Limb (tissue), 2 donors: ENCODE measurements around the gene DNAH7.
"Not testable (repeated sequence)": the region's sequence is repeated elsewhere in the genome, so short reads cannot be mapped to it uniquely, and the experiment has no call there.

ENCODE experiments used
- DNase-seq, 2 donors: peaks; one replicate each; pipeline ENCODE4 v3.0.0-alpha.2; 2016; ENCODE audit errors: extremely low spot score in 2 of 2

DNAH7 gene

GRCh38 chr2:195984923-195985726 lies 83.5 kb downstream of the DNAH7 start:
- DNase-seq, result no peak

DNA sequence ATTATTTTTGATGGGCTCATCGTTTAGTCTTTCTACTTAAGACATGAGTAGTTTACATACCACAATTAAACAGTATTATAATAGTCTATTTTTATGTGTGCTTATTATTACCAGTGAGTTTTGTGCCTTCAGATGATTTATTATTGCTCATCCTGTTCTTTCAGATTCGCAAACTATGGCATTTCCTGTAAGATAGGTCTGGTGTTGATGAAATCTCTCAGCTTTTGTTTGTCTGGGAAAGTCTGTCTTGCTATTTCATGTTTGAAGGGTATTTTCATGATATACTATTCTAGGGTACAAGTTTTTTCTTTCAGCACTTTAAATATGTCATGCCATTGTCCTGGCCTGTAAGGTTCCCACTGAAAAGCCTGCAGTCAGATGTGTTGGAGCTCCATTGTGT lies 101.3 kb downstream of the DNAH7 start:
- DNase-seq, result no peak

GRCh38 chr2:195961873-195962272 lies 106.8 kb downstream of the DNAH7 start:
- no peak for DNase-seq

DNA sequence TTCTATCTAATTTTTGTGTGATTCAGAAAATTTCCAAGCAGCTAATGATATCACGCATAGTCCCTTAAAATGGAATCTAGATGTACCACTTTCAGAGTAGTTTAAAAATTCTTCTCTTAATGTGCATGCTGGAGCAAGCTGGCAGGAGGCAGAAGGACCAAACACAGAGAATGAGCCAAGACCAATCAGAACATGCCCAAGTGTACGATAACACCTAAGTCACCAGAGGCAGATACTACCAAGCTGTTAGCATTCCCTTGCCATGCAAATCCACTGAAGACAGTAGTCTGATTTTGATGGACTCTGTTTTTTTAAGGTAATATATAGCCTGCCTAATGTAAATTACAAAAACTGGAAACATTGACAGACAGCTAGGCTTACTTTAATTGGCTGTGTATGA lies 109.3 kb downstream of the DNAH7 start:
- no peak for DNase-seq

GRCh38 chr2:195956725-195957124 lies 111.9 kb downstream of the DNAH7 start:
- DNase-seq, result no peak

GRCh38 chr2:195945056-195945455 lies 123.6 kb downstream of the DNAH7 start:
- DNase-seq, result no peak

DNA sequence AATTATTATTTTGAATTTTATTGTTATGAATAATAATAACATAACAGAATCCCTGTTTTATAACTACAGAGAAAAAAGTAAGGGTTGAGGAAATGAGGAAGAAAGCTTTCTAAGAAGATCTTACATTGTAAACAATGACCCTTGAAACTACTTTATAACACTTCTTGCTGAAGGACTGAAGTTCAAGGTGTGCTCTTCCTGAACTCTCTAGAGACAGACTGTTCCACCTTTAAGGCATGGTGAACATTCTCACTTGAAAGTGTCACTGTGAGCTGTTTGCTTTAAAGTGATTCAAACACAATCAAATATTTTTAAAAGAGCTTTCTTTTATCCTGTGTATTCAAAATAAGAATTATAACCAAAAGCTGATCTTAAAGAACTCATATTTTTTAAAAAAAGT lies 131.5 kb downstream of the DNAH7 start:
- DNase-seq, result no peak

DNA sequence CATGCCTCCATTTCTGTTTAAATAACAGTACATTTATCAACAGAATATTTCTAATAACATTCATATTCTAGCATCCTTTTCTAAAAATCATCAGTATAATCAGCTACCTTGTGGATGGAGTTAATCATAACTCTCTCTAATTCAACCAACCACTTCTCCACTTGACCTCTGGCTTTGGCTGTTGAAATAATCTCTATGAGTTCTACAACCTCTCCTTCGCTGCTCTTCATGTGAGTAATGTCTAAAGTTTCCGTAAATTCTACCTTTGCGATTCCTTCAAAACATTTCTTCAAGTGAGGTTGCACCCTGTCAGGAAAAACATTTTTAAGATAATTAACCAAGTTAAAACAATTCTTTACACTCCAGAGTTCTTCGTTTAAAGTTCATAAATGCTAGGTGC lies 134.2 kb downstream of the DNAH7 start:
- no peak for DNase-seq

DNA sequence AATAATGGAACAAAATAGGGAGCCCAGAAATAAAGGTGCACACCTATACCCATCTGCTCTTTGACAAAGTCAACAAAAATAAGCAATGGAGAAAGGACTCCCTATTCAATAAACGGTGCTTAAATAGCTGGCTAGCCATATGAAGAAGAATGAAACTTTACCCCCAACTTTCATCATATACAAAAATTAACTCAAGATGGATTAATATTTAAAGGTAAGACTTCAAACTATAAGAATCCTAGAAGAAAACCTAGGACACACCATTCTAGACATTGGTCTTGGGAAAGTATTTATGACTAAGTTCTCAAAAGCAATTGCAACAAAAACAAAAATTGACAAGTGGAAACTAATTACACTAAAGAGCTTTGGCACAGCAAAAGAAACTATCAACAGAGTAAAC lies 139.1 kb downstream of the DNAH7 start:
- DNase-seq, result no peak

DNA sequence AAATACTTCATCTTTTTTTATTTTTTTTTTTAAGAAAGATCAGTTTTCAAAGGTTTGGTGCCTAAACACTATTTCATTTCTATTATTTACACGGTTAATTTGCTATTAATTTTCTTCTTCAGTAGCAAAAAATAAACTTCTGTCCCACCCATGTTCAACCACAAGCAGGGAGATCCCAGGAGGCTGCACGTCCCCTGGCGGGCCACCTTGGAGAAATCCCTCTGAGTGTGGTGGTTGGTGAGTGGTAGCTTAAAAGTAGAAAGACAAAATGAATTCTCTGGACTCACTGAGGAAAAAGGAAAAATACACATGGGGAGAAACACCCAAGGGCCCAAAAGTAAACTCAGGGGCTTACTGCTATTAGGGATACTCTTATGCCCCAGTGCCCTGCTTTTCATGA lies 143.5 kb downstream of the DNAH7 start:
- no peak for DNase-seq

DNA sequence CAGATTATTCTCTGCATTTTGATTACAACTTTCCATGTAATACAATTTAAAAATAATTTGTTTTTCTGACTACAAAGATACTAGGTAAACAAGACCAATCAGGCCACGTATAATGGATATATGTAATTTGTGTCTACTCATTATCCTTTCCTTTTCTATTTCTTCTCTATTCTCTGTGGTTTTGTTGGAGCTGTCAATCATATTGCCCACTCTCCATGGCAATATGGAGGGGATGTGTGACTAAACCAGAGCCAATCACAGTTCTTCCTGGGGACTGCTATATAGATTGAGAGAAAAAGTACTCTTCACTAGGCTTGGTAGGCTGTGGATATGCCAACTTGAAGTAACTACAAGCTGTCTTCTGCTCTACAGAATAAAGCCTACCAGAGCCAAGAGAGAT lies 144.7 kb downstream of the DNAH7 start:
- no peak for DNase-seq

GRCh38 chr2:195917021-195917600 lies 151.5 kb downstream of the DNAH7 start:
- not testable (repeated sequence) for DNase-seq

GRCh38 chr2:195912079-195912478 lies 156.6 kb downstream of the DNAH7 start:
- DNase-seq, result no peak

- DNase-seq, result no peak
Measured at GRCh38 chr2:195910570-195910969, 158.1 kb downstream of the DNAH7 start.

- DNase-seq, result no peak
Measured at GRCh38 chr2:195909926-195910325, 158.7 kb downstream of the DNAH7 start.

DNA sequence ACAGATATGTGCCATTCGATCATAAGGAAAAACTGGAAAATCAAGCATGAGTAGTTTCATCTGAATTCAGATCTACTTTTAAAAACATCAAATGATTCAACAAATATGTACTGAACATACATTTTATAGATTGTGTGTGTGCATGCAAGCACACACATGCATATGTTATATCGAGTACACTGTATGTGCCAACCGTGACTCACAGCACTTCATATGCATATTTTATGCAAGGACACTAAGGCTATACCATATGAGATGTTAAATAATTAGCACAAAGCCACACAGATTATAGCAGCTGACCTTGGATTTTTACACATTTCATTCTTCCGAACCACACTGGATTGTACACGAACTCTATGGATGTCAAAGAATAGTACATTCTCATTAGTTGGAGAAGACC lies 161.2 kb downstream of the DNAH7 start:
- DNase-seq, result no peak

DNA sequence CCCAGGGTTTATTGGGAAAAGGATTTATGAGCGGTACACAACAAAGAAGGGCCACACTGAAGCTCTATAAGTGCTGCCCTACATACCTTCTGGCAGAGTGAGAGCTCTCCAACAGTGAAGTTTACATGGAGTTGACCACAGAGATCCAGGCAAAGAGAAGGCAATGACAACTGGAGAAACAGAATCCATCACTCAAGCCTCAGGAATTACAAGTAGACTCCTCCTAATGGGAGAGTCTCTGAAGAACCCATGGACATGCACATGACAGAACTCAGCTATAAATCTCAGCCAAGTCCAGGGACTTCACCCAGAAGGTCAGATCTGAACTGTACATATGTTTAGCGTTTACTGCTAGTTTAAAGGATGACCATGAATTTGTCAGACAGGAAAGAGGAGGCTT lies 164.7 kb downstream of the DNAH7 start:
- DNase-seq, result no peak

DNA sequence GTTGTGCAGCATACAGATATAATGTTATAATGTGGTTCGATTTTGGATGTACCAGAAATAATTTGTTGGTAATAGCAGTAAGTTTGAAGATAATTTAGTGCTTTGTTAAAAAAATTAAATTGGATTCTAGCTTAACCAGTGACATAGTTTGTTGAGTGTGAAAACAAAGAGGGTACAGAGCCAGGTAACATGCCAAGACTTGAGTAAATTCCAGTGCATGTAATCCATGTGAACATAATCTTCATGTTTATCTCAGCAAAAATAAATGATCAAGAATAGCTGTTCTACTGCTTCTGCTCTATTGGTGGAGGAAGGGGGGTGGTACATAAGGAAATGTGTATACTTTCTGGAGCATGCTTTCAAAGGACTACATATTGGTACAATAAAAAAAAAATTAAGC lies 165.8 kb downstream of the DNAH7 start:
- DNase-seq, result no peak

GRCh38 chr2:195899226-195899625 lies 169.4 kb downstream of the DNAH7 start:
- DNase-seq, result no peak

GRCh38 chr2:195898505-195899191 lies 170.0 kb downstream of the DNAH7 start:
- peak; percentile 85 to 94 for DNase-seq

DNA sequence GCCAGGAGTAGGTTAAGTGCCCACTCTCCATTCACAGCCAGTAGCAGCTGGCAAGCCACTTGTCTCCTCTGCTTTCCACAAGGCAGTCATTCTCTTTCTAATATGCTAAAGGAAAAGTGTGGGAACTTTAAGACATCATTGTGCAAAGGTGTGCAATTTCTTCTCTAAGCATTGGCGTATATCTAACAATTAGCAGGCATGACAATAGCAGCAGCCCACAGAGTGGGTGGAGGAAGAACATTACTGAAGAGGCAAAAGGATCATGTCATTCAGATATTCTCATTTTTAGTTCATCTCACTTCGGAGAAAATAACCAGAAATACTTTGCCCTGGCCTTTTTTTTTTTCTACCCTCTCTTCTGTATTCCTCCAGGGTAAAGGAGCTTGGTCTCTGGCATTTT lies 177.6 kb downstream of the DNAH7 start:
- DNase-seq, result no peak

- no peak for DNase-seq
Measured at GRCh38 chr2:195879153-195879552, 189.5 kb downstream of the DNAH7 start.

DNA sequence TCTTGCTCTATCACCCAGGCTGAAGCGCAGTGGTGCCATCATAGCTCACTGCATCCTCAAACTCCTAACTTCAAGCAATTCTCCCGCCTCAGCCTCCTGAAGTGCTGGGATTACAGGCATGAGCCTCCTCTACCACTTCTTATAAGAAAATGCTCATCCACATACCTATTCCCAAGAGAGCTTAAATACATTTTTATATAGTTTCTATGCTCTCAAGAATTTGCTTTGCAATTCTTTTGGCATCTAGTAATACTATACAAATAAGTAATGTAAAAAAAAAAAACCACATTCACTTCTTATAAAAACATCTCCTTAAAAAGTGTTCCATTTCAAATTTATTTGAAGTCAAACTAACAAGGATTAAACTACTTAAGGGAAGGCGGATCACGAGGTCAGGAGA lies 197.3 kb downstream of the DNAH7 start:
- DNase-seq, result no peak
